SK-N-SH treated with all-trans-retinoic acid at 6 μM for 48 hours (cell line): Measurements from ENCODE around the gene WNT5A.
A peak's percentile ranks its signal among the peaks of the same experiment; 100 is the strongest.

ENCODE experiments used
- ATAC-seq: fragments of 200-7000 bp; cut with Tn5 transposase; 3 replicates; pipeline ENCODE4 v1.9.1; 2020; ENCODE audit warnings: mild to moderate bottlenecking, moderate library complexity
- BACH2 ChIP-seq: fragments of 250-450 bp; sonication (Bioruptor Pico); IDR thresholded peaks from 2 replicates; pipeline ENCODE4 v1.9.0; 2021; ENCODE audit warnings: mild to moderate bottlenecking, borderline replicate concordance
- CSDC2 ChIP-seq: fragments of 250-450 bp; sonication (Bioruptor Pico); IDR thresholded peaks from 2 replicates; pipeline ENCODE4 v1.5.0; 2020; ENCODE audit warnings: mild to moderate bottlenecking, moderate library complexity
- GLIS3 ChIP-seq: fragments of 250-450 bp; sonication (Bioruptor Pico); IDR thresholded peaks from 2 replicates; pipeline ENCODE4 v1.5.0; 2020; ENCODE audit warnings: mild to moderate bottlenecking, moderate library complexity
- PPARA ChIP-seq: fragments of 250-450 bp; sonication (Bioruptor Pico); IDR thresholded peaks from 2 replicates; pipeline ENCODE4 v1.5.0; 2020; ENCODE audit warnings: mild to moderate bottlenecking, borderline replicate concordance
- TCF4 ChIP-seq: fragments of 250-450 bp; sonication (Bioruptor Pico); IDR thresholded peaks from 2 replicates; pipeline ENCODE4 v1.8.0; 2021; ENCODE audit warnings: mild to moderate bottlenecking, moderate library complexity, borderline replicate concordance
- TOX ChIP-seq: fragments of 250-450 bp; sonication (Bioruptor Pico); IDR thresholded peaks from 2 replicates; pipeline ENCODE4 v1.8.0; 2021; ENCODE audit warnings: mild to moderate bottlenecking, moderate library complexity, borderline replicate concordance
- ZFP3 ChIP-seq: fragments of 250-450 bp; sonication (Bioruptor Pico); IDR thresholded peaks from 2 replicates; pipeline ENCODE4 v1.5.0; 2020; ENCODE audit warnings: mild to moderate bottlenecking, moderate library complexity
- ZFP30 ChIP-seq: fragments of 450-650 bp; formaldehyde crosslinking; IDR thresholded peaks from 2 replicates; pipeline ENCODE4 v1.5.0; 2022; ENCODE audit warnings: mild to moderate bottlenecking, moderate library complexity
- TF ChIP-seq, protein P1 (sequence below): fragments of 250-450 bp; sonication (Bioruptor Pico); IDR thresholded peaks from 2 replicates; pipeline ENCODE4 v1.8.0; 2020; ENCODE audit warnings: mild to moderate bottlenecking, moderate library complexity, borderline replicate concordance
- TF ChIP-seq, protein P2 (sequence below): fragments of 250-450 bp; sonication (Bioruptor Pico); IDR thresholded peaks from 2 replicates; pipeline ENCODE4 v1.5.1; 2020; ENCODE audit warnings: low read depth, mild to moderate bottlenecking, moderate library complexity
- TF ChIP-seq, protein P3 (sequence below): fragments of 250-450 bp; sonication (Bioruptor Pico); IDR thresholded peaks from 2 replicates; pipeline ENCODE4 v1.5.0; 2020; ENCODE audit warnings: mild to moderate bottlenecking, moderate library complexity
- TF ChIP-seq, protein P4 (sequence below): fragments of 250-450 bp; sonication (Bioruptor Pico); IDR thresholded peaks from 2 replicates; pipeline ENCODE4 v1.5.1; 2021; ENCODE audit warnings: mild to moderate bottlenecking, moderate library complexity

Gene WNT5A

DNA sequence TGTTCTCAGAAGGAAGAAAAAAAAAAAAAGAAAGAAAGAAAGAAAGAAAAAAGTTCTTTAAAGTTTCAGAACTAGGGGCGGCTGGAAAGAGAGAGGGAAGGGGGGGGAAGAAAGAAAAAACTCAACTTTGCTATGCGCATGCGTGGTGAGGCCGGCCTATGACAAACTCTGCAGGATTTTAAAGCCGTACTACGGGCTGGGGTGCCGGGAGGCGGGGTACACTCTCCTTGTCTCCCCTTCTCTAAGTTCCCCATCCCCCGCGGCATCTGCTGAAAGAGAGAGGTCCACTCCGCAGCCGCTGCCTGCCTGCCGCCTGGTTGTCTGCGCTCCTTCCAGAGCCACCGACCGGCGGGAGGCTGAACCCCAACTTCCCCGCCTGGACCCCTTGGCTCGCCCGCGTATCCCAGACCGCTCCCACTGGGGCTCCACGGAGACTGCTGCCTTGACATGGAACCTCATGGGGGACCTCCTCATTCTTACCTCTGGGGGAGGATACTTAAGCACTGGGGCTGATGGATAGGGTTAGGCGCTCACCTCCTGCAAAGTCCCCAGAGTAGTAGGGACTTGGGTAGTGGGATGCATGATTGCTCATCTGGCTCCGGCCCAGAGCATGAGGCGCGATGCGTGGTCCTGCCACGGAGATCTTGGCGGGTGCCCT is 1.4 kb upstream of the WNT5A start:
- ATAC-seq, result peak; percentile 4; the same call in 2 of the 3 replicates
- TF ChIP-seq, protein P1, sequence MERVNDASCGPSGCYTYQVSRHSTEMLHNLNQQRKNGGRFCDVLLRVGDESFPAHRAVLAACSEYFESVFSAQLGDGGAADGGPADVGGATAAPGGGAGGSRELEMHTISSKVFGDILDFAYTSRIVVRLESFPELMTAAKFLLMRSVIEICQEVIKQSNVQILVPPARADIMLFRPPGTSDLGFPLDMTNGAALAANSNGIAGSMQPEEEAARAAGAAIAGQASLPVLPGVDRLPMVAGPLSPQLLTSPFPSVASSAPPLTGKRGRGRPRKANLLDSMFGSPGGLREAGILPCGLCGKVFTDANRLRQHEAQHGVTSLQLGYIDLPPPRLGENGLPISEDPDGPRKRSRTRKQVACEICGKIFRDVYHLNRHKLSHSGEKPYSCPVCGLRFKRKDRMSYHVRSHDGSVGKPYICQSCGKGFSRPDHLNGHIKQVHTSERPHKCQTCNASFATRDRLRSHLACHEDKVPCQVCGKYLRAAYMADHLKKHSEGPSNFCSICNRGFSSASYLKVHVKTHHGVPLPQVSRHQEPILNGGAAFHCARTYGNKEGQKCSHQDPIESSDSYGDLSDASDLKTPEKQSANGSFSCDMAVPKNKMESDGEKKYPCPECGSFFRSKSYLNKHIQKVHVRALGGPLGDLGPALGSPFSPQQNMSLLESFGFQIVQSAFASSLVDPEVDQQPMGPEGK (CRISPR knock-in tag), result no peak
- TF ChIP-seq GLIS3 (CRISPR knock-in tag), result no peak

DNA sequence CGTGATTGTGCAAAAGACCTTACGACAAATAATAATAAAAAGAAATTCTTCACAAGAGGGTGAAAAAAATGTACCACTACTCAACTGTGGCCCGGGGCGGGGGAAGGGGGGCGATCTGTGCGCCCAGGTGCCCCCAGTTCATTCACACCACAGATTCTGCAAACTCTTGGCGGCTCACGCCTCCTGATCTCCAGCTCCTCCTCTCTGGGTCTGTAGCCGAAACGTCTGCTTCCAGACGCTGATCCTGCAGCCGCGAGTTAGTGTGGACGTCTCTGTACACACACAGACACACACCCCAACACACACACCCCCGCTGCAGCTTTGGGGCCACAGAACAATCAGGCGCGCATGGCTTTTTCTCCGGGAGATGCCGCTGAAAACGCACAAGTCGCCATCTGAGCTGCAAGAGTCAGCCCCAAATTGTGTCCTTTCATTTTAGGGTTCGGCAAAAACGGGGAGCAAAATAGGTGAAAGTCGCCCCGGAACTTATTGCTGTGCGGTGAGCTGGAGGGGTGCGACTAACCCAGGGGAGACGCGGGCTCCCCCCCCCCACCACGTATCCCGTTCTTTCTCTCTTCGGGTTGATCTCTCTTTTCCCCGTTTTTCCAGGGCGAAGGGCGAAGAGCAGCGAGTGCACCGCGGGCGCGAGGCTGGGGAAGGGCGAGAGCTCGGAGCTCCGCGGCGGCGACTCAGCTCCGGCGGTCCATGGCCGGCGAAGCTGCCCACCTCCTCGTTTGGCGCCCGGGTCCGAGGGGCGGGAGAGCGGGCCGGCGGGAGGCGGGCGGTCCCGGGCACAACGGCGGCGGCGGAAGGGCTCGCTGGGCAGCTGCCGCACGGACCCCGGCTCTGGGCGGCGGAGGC is 505 bp upstream of the WNT5A start:
- no peak for TF ChIP-seq CSDC2 (CRISPR knock-in tag)
- TF ChIP-seq, protein P1 (CRISPR knock-in tag), result 0 out of 2 replicates have a peak, but pooled peaks have one; percentile 10
- ATAC-seq, result peak; percentile 24

DNA sequence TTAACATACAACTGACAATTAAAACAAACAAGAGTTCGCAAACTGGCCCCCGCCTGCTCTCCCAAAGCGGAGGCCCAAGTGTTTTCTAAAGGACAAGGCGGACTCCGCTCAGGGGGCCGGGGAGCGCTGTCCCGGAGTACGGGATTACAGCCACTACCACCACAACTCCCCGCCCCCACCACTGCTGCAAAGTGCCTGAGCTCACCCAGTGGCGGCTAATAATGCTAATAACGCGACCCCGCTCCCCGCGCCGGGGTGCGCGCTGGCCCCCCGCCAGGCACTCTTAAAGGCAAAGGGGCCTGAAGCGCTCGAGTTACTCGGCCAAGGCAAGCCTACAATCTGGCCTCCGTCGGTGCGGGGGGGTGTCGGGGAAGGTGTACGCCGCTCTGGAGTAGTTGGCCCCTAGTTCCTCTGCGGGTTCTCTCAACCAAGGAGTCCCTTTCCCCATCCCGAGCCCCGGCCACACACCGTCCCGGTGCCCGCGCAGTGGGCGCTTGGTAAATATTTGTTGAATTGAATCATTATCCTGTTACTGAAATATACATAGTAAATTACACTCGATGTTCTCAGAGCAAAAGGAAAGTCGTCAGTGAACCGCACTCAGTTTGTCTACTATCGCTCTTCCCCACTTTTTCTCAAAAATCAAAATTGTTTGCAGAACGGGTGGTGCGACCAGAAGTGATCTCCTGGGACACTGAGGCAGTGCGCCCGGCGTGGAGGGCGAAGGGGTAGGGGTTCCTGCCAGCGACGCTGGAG is 827 bp downstream of the WNT5A start:
- TF ChIP-seq, protein P1 (CRISPR knock-in tag), result peak; percentile 55; the same call in 1 of the 2 replicates
- TF ChIP-seq TCF4, result no peak
- ATAC-seq, result peak; percentile 29

DNA sequence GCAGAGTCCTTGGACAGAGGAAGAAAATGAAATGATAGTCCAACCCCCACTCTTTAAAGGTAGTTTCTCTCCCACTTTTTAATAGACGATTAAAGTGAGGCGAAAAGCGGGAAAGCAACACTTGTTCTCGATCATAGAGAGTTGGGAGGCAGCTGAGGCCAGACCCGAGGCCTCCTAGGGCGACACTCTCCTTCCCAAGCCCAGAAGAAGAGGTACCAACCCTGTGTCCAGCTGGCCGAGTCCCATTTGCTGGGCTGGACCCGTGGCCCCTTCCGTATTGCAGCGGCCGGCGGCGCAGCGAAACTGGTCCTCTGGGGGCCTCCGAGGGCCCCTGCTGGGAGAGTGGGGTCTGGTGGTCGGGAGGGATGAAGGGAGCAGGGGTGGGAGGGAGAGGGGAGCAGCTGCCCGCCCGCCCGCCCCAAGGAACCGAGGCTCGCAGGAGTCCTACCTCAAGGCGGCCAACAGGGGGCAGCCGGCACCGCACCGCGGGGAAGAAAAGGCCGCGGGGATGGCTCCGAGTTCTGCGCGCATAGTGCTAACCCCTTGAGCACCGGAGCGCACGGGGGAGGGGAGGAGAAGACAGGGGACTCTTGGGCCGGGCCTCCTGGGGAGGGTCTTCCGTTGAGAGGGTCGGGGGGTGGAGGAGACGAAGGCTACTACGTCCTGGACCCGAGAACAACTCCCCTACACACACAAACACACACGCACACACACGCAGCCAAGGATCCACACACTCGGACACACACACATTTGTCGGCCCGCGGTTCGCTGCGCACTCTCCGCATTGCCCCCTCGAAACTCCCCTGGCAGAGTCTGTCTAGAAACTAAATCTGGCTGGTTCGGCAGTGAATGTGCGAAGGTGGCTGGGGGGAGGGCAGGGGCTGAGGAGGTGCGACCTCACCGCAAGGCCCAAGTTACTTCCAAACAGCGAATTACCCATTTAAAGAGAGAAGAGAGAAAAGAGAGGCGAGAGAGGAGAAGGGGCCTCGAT is 2.0 kb downstream of the WNT5A start:
- peak; percentile 67 for ATAC-seq
- no peak for TF ChIP-seq PPARA (CRISPR knock-in tag)
- peak; percentile 66; the same call in 1 of the 2 replicates for TF ChIP-seq ZFP3 (CRISPR knock-in tag)
- TF ChIP-seq, protein P2, sequence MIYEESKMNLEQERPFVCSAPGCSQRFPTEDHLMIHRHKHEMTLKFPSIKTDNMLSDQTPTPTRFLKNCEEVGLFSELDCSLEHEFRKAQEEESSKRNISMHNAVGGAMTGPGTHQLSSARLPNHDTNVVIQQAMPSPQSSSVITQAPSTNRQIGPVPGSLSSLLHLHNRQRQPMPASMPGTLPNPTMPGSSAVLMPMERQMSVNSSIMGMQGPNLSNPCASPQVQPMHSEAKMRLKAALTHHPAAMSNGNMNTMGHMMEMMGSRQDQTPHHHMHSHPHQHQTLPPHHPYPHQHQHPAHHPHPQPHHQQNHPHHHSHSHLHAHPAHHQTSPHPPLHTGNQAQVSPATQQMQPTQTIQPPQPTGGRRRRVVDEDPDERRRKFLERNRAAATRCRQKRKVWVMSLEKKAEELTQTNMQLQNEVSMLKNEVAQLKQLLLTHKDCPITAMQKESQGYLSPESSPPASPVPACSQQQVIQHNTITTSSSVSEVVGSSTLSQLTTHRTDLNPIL (CRISPR knock-in tag), result no peak
- TF ChIP-seq ZFP30 (CRISPR knock-in tag), result no peak
- TF ChIP-seq, protein P1 (CRISPR knock-in tag), result peak; percentile 9; the same call in 1 of the 2 replicates
- TF ChIP-seq, protein P3, sequence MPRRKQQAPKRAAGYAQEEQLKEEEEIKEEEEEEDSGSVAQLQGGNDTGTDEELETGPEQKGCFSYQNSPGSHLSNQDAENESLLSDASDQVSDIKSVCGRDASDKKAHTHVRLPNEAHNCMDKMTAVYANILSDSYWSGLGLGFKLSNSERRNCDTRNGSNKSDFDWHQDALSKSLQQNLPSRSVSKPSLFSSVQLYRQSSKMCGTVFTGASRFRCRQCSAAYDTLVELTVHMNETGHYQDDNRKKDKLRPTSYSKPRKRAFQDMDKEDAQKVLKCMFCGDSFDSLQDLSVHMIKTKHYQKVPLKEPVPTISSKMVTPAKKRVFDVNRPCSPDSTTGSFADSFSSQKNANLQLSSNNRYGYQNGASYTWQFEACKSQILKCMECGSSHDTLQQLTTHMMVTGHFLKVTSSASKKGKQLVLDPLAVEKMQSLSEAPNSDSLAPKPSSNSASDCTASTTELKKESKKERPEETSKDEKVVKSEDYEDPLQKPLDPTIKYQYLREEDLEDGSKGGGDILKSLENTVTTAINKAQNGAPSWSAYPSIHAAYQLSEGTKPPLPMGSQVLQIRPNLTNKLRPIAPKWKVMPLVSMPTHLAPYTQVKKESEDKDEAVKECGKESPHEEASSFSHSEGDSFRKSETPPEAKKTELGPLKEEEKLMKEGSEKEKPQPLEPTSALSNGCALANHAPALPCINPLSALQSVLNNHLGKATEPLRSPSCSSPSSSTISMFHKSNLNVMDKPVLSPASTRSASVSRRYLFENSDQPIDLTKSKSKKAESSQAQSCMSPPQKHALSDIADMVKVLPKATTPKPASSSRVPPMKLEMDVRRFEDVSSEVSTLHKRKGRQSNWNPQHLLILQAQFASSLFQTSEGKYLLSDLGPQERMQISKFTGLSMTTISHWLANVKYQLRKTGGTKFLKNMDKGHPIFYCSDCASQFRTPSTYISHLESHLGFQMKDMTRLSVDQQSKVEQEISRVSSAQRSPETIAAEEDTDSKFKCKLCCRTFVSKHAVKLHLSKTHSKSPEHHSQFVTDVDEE (CRISPR knock-in tag), result no peak
- TF ChIP-seq, protein P4, sequence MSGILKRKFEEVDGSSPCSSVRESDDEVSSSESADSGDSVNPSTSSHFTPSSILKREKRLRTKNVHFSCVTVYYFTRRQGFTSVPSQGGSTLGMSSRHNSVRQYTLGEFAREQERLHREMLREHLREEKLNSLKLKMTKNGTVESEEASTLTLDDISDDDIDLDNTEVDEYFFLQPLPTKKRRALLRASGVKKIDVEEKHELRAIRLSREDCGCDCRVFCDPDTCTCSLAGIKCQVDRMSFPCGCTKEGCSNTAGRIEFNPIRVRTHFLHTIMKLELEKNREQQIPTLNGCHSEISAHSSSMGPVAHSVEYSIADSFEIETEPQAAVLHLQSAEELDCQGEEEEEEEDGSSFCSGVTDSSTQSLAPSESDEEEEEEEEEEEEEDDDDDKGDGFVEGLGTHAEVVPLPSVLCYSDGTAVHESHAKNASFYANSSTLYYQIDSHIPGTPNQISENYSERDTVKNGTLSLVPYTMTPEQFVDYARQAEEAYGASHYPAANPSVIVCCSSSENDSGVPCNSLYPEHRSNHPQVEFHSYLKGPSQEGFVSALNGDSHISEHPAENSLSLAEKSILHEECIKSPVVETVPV (CRISPR knock-in tag), result no peak
- TF ChIP-seq TOX (CRISPR knock-in tag), result no peak
- no peak for TF ChIP-seq BACH2 (CRISPR knock-in tag)
- TF ChIP-seq, all 23 proteins: peak for 2
